K562 (cell line): ENCODE measurements around the gene MCAM. TPM values are rescaled to one million over a fixed set of nuclear protein-coding genes. Genes with fewer than 3 reads are reported as not detected.

Experiments used
- ATF7 ChIP-seq: fragments of 450-650 bp; IDR thresholded peaks from 2 replicates; pipeline ENCODE4 v1.7.1; 2014; ENCODE audit warnings: mild to moderate bottlenecking, moderate library complexity
- CBFA2T2 ChIP-seq: fragments of 450-650 bp; conservative IDR thresholded peaks from 2 replicates; pipeline ENCODE4 v1.6.1; 2017; ENCODE audit warnings: mild to moderate bottlenecking
- CREM ChIP-seq: IDR thresholded peaks from 2 replicates; pipeline ENCODE4 v1.6.1; 2014; ENCODE audit warnings: antibody characterized with exemption, low read depth
- FOXJ2 ChIP-seq: fragments of 200-800 bp; sonication (Bioruptor generic); IDR thresholded peaks from 2 replicates; pipeline ENCODE4 v1.6.1; 2016; ENCODE audit warnings: missing genetic modification characterization, missing compliant biosample characterization
- HDAC2 ChIP-seq: fragments of 450-650 bp; IDR thresholded peaks from 2 replicates; pipeline ENCODE4 v1.6.1; 2016; ENCODE audit warnings: mild to moderate bottlenecking
- ILK ChIP-seq: fragments of 450-650 bp; IDR thresholded peaks from 2 replicates; pipeline ENCODE4 v1.6.1; 2016; ENCODE audit warnings: missing genetic modification characterization, low read depth, mild to moderate bottlenecking, missing compliant biosample characterization, moderate library complexity, borderline replicate concordance
- KDM5B ChIP-seq: fragments of 200-600 bp; sonication (generic); IDR thresholded peaks from 2 replicates; pipeline ENCODE4 v1.6.1; 2012; ENCODE audit warnings: low read depth, mild to moderate bottlenecking, moderate library complexity, low read length, control low read depth, inconsistent platforms; ENCODE audit not compliant: insufficient replicate concordance
- NCOA1 ChIP-seq: fragments of 450-650 bp; IDR thresholded peaks from 2 replicates; pipeline ENCODE4 v1.6.1; 2016; ENCODE audit warnings: low read depth
- NEUROD1 ChIP-seq: fragments of 150-350 bp; IDR thresholded peaks from 2 replicates; pipeline ENCODE4 v1.6.1; 2014; ENCODE audit warnings: borderline replicate concordance, low read length, low read depth; ENCODE audit not compliant: partially characterized antibody
- NKRF ChIP-seq: fragments of 450-650 bp; IDR thresholded peaks from 2 replicates; pipeline ENCODE4 v1.6.1; 2016; ENCODE audit warnings: borderline replicate concordance
- STAT5B ChIP-seq: fragments of 250-450 bp; sonication (Bioruptor Pico); IDR thresholded peaks from 2 replicates; pipeline ENCODE4 v1.8.0; 2021; ENCODE audit warnings: mild to moderate bottlenecking, inconsistent platforms
- polyA plus RNA-seq, 8 experiments: library from polyadenylated mRNA; depleted of rRNA in 4 of 8; stranded (reverse) in 5 of 8; unstranded in 3 of 8; fragments of >200 nt; fragmentation: Nextera tagmentation in 2 of 8; fragmentation: Illumina TruSeq in 1 of 8; extraction: Ambion mirVana in 2 of 8; extraction: Trizol in 1 of 8; gene quantifications; 2 replicates each; pipeline versions ENCODE4 v1.2.1 to v1.2.3, GENCODE V29; 2011 to 2014; ENCODE audit warnings: inconsistent platforms in 1 of 8, missing spikeins in 1 of 8
- total RNA-seq, 7 experiments: library from RNA; depleted of rRNA in 6 of 7; stranded (reverse); fragments of >200 nt in 6 of 7; fragmentation: Illumina TruSeq in 2 of 7; extraction: Trizol in 2 of 7; gene quantifications; 2 replicates each; pipeline versions ENCODE4 v1.2.1 to v1.2.3, GENCODE V29; 2011 to 2021; ENCODE audit warnings: low replicate concordance in 1 of 7
- TF ChIP-seq, protein P1 (sequence below): fragments of 200-600 bp; sonication (generic); IDR thresholded peaks from one replicate; pipeline ENCODE4 v1.6.1; 2012; ENCODE audit warnings: mild to moderate bottlenecking, low read depth, low read length, inconsistent platforms
- TF ChIP-seq, protein P2 (sequence below): sonication (generic); formaldehyde crosslinking; IDR thresholded peaks from 2 replicates; pipeline ENCODE4 v1.9.0; 2022; ENCODE audit warnings: mild to moderate bottlenecking, missing genetic modification reagents

The MCAM gene
- total and polyA plus RNA-seq, 9 of the 15 experiments (the other 6 are each of a cell fraction or from before 2014, with no cell fraction given) = 14.7 to 118 (median 53.6) TPM

- TF ChIP-seq, protein P1, sequence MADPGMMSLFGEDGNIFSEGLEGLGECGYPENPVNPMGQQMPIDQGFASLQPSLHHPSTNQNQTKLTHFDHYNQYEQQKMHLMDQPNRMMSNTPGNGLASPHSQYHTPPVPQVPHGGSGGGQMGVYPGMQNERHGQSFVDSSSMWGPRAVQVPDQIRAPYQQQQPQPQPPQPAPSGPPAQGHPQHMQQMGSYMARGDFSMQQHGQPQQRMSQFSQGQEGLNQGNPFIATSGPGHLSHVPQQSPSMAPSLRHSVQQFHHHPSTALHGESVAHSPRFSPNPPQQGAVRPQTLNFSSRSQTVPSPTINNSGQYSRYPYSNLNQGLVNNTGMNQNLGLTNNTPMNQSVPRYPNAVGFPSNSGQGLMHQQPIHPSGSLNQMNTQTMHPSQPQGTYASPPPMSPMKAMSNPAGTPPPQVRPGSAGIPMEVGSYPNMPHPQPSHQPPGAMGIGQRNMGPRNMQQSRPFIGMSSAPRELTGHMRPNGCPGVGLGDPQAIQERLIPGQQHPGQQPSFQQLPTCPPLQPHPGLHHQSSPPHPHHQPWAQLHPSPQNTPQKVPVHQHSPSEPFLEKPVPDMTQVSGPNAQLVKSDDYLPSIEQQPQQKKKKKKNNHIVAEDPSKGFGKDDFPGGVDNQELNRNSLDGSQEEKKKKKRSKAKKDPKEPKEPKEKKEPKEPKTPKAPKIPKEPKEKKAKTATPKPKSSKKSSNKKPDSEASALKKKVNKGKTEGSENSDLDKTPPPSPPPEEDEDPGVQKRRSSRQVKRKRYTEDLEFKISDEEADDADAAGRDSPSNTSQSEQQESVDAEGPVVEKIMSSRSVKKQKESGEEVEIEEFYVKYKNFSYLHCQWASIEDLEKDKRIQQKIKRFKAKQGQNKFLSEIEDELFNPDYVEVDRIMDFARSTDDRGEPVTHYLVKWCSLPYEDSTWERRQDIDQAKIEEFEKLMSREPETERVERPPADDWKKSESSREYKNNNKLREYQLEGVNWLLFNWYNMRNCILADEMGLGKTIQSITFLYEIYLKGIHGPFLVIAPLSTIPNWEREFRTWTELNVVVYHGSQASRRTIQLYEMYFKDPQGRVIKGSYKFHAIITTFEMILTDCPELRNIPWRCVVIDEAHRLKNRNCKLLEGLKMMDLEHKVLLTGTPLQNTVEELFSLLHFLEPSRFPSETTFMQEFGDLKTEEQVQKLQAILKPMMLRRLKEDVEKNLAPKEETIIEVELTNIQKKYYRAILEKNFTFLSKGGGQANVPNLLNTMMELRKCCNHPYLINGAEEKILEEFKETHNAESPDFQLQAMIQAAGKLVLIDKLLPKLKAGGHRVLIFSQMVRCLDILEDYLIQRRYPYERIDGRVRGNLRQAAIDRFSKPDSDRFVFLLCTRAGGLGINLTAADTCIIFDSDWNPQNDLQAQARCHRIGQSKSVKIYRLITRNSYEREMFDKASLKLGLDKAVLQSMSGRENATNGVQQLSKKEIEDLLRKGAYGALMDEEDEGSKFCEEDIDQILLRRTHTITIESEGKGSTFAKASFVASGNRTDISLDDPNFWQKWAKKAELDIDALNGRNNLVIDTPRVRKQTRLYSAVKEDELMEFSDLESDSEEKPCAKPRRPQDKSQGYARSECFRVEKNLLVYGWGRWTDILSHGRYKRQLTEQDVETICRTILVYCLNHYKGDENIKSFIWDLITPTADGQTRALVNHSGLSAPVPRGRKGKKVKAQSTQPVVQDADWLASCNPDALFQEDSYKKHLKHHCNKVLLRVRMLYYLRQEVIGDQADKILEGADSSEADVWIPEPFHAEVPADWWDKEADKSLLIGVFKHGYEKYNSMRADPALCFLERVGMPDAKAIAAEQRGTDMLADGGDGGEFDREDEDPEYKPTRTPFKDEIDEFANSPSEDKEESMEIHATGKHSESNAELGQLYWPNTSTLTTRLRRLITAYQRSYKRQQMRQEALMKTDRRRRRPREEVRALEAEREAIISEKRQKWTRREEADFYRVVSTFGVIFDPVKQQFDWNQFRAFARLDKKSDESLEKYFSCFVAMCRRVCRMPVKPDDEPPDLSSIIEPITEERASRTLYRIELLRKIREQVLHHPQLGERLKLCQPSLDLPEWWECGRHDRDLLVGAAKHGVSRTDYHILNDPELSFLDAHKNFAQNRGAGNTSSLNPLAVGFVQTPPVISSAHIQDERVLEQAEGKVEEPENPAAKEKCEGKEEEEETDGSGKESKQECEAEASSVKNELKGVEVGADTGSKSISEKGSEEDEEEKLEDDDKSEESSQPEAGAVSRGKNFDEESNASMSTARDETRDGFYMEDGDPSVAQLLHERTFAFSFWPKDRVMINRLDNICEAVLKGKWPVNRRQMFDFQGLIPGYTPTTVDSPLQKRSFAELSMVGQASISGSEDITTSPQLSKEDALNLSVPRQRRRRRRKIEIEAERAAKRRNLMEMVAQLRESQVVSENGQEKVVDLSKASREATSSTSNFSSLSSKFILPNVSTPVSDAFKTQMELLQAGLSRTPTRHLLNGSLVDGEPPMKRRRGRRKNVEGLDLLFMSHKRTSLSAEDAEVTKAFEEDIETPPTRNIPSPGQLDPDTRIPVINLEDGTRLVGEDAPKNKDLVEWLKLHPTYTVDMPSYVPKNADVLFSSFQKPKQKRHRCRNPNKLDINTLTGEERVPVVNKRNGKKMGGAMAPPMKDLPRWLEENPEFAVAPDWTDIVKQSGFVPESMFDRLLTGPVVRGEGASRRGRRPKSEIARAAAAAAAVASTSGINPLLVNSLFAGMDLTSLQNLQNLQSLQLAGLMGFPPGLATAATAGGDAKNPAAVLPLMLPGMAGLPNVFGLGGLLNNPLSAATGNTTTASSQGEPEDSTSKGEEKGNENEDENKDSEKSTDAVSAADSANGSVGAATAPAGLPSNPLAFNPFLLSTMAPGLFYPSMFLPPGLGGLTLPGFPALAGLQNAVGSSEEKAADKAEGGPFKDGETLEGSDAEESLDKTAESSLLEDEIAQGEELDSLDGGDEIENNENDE = no peak
- TF ChIP-seq ILK (tag) (no peak), KDM5B (no peak), NCOA1 (peak; percentile 20; the same call in 1 of the 2 replicates), FOXJ2 (tag) (no peak), STAT5B (CRISPR knock-in tag) (no peak), CBFA2T2 (peak; percentile 26; the same call in 1 of the 2 replicates), HDAC2 (0 out of 2 replicates have a peak, but pooled peaks have one; percentile 24), ATF7 (no peak), NKRF (0 out of 2 replicates have a peak, but pooled peaks have one; percentile 12), NEUROD1 (peak; percentile 4), CREM (0 out of 2 replicates have a peak, but pooled peaks have one; percentile 3)
- TF ChIP-seq, protein P2, sequence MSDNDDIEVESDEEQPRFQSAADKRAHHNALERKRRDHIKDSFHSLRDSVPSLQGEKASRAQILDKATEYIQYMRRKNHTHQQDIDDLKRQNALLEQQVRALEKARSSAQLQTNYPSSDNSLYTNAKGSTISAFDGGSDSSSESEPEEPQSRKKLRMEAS (CRISPR knock-in tag) = no peak; the same call in 1 of the 2 replicates
Measured at GRCh38 chr11:119361056-119361787, 44.3 kb upstream of the MCAM start (continued).
